Ovary (tissue), 9 donors: ENCODE measurements around the gene NACA. TPM values are rescaled to one million over a fixed set of nuclear protein-coding genes. Genes with fewer than 3 reads are reported as not detected.

ENCODE experiments used
- DNase-seq, 5 donors: peaks; one replicate each; pipeline ENCODE4 v3.0.0-alpha.2; 2019 to 2020
- H3K27ac ChIP-seq, 2 donors: fragments of 200-600 bp; one replicate each; pipeline versions ENCODE4 v1.5.1 to v1.8.0; 2019 to 2022
- H3K27me3 ChIP-seq: fragments of 200-600 bp; one replicate; pipeline ENCODE4 v1.8.0; 2022
- H3K36me3 ChIP-seq: fragments of 200-600 bp; sonication (generic); one replicate; pipeline ENCODE4 v1.5.1; 2019
- H3K4me1 ChIP-seq: one replicate; pipeline ENCODE4 v1.8.1; 2013; ENCODE audit warnings: mild to moderate bottlenecking, moderate library complexity; ENCODE audit not compliant: insufficient read depth
- H3K4me3 ChIP-seq: fragments of 200-600 bp; sonication (generic); one replicate; pipeline ENCODE4 v1.5.1; 2017
- H3K9me3 ChIP-seq, 2 donors: fragments of 200-600 bp in 1 of 2; sonication (generic) in 1 of 2; one replicate each; pipeline versions ENCODE4 v1.5.1 to v1.8.1; 2013 to 2019; ENCODE audit warnings: mild to moderate bottlenecking in 1 of 2, moderate library complexity in 1 of 2
- CTCF ChIP-seq, 3 donors: fragments of 450-650 bp in 2 of 3; fragments of 200-600 bp in 1 of 3; IDR thresholded peaks; one replicate each; pipeline versions ENCODE4 v1.5.1 to v1.8.0; 2016 to 2022; ENCODE audit warnings: antibody characterized with exemption in 3 of 3, mild to moderate bottlenecking in 1 of 3
- EP300 ChIP-seq: sonication (generic); formaldehyde crosslinking; IDR thresholded peaks from one replicate; pipeline ENCODE4 v1.6.1; 2017; ENCODE audit warnings: antibody characterized with exemption
- POLR2A ChIP-seq: fragments of 450-650 bp; IDR thresholded peaks from one replicate; pipeline ENCODE4 v1.6.1; 2017; ENCODE audit warnings: antibody characterized with exemption, mild to moderate bottlenecking, moderate library complexity
- WGBS, 3 donors: extraction: QIAGEN DNeasy Blood & Tissue Kit in 1 of 3; methylation state at CpG; one replicate each; pipeline versions ENCODE4 v1.1.5 to v1.1.7; 2013 to 2017; 5-methylcytosine and 5-hydroxymethylcytosine counted together
- intact Hi-C, 4 donors: fragments of 100-400 bp; cut with DNase I; formaldehyde crosslinking; loops; one replicate each; pipeline versions ENCODE4 v1.11.0 to v1.15.1; 2022 to 2023
- polyA plus RNA-seq, 2 donors: library from polyadenylated mRNA; stranded (reverse); fragments of 200-250 nt in 1 of 2; fragments of 350-450 nt in 1 of 2; fragmentation: Illumina TruSeq in 1 of 2; extraction: RNeasy Lipid Tissue Mini Kit (QIAGEN cat#74804) in 1 of 2; gene quantifications; one replicate each; pipeline ENCODE4 v1.2.3, GENCODE V29; 2013 to 2014
- total RNA-seq, 7 donors: library from RNA; depleted of rRNA in 2 of 7; stranded (reverse); fragments of >200 nt in 2 of 7; fragmentation: NEBNext Ultra II Directional in 3 of 7; extraction: Animal tissue kit (Norgen Biotek cat#: 25700) in 3 of 7; gene quantifications; one replicate each; pipeline versions ENCODE4 v1.1.0 to v1.2.4, GENCODE V29; 2016 to 2023
- donor health status: DM: no; HTN: no; CAD: no; lungs with moderate emphysema.
- donor health status: DM: no; HTN: no; CAD: no.
- donor health status: Bipolar disorder and iron deficiency.
- donor health status: DM: yes; HTN: yes; CAD: no.
- donor health status: DM: no; HTN: no; CAD: no.
- donor health status: DM: yes; HTN: yes; CAD: no.

The NACA gene
- total and polyA plus RNA-seq, 9 donors = 1,240 to 3,183 (median 1,830) TPM

GRCh38 chr12:56768424-56768823 lies 43.3 kb upstream of the NACA start:
- intact Hi-C loops = no loop called here
- no peaks in the 10 kb centered on the region for H3K9me3 ChIP-seq
- no peaks in the 10 kb centered on the region for H3K27me3 ChIP-seq
- H3K27ac ChIP-seq = no peak overlapping the region
- no peak for DNase-seq
- H3K4me3 ChIP-seq = no peak overlapping the region
- TF ChIP-seq POLR2A = no peak
- no peak for TF ChIP-seq CTCF (IDR thresholded peaks at IDR 0.05)
- TF ChIP-seq EP300 = no peak
- WGBS, 3 donors = 76 to 83% (median 82%) methylated on average over 5 of the region's 5 CpGs
- H3K36me3 ChIP-seq = no peaks in the 10 kb centered on the region
- H3K4me1 ChIP-seq = no peaks in the 10 kb centered on the region

GRCh38 chr12:56766535-56766934 lies 41.4 kb upstream of the NACA start:
- Histone ChIP-seq H3K4me3 (no peak overlapping the region), H3K9me3 (no peaks in the 10 kb centered on the region), H3K36me3 (no peaks in the 10 kb centered on the region), H3K27me3 (no peaks in the 10 kb centered on the region), H3K4me1 (no peaks in the 10 kb centered on the region), H3K27ac (no peak overlapping the region)
- no peak for DNase-seq
- intact Hi-C loops = no loop called here
- 91 to 94% (median 91%) methylated on average over 6 of the region's 6 CpGs for WGBS, 3 donors
- TF ChIP-seq EP300 (no peak), POLR2A (no peak), CTCF (IDR thresholded peaks at IDR 0.05) (no peak)

- H3K27me3 ChIP-seq = no peaks in the 10 kb centered on the region
- intact Hi-C loops = loop anchor here in 1 of 4 donors (5.0 kb wide), 1 partner anchor 223 kb away; no protein-coding TSS in a partner anchor
- no peak for DNase-seq
- WGBS, 3 donors = 65 to 74% (median 65%) methylated on average over 5 of the region's 5 CpGs
- no peaks in the 10 kb centered on the region for H3K4me1 ChIP-seq
- no peak overlapping the region for H3K27ac ChIP-seq
- H3K9me3 ChIP-seq = no peaks in the 10 kb centered on the region
- peak overlapping the region; percentile 16 for H3K4me3 ChIP-seq
- TF ChIP-seq CTCF (IDR thresholded peaks at IDR 0.05) (no peak), EP300 (no peak), POLR2A (no peak)
- no peaks in the 10 kb centered on the region for H3K36me3 ChIP-seq
These were observed 38.9 kb upstream of the NACA start for GRCh38 chr12:56763753-56764657.

GRCh38 chr12:56761812-56762211 lies 36.7 kb upstream of the NACA start:
- Histone ChIP-seq H3K4me3 (no peak overlapping the region), H3K9me3 (no peaks in the 10 kb centered on the region), H3K4me1 (no peaks in the 10 kb centered on the region), H3K27ac (no peak overlapping the region), H3K36me3 (no peaks in the 10 kb centered on the region), H3K27me3 (no peaks in the 10 kb centered on the region)
- DNase-seq = no peak
- no peak for TF ChIP-seq POLR2A
- TF ChIP-seq CTCF (IDR thresholded peaks at IDR 0.05) = no peak
- no peak for TF ChIP-seq EP300
- intact Hi-C loops = loop anchor here in 2 of 4 donors (2.0 to 5.0 kb wide), 2 partner anchors 225 kb away; no protein-coding TSS in a partner anchor
- 12 to 29% (median 18%) methylated on average over 2 of the region's 2 CpGs for WGBS, 3 donors
